Hindlimb muscle (tissue), 1 donor: ENCODE data around the gene SFMBT1. TPM values are rescaled to one million over a fixed set of nuclear protein-coding genes. Genes with fewer than 3 reads are reported as not detected.

Experiments
- DNase-seq: peaks from one replicate; pipeline ENCODE4 v3.0.0-alpha.2; 2013
- polyA plus RNA-seq: library from polyadenylated mRNA; unstranded; fragments of 120-200 nt; gene quantifications from one replicate; pipeline ENCODE4 v1.2.1, GENCODE V29; 2013; ENCODE audit not compliant: insufficient read length

SFMBT1 gene
- polyA plus RNA-seq, 1 donor: 7.4 TPM

DNA sequence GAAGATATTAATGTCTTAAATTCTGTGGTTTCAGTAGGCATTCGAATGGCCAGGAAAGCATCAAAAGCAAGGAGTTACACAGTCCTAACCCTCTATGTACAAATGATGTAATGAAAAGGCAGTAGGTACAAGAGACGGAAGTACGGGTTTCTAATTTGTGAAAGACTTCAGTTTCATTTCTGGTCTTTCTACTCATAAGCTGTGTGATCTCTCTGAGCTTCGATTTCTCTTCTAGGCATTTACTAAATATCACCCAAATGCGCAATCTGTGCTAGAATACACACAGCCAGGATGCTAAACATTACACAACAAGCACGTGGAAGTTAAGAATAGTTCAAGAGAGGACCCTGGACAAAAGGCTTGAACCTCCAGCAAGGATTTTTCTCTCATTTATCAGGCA is 130.6 kb downstream of the SFMBT1 start:
- no peak for DNase-seq

DNA sequence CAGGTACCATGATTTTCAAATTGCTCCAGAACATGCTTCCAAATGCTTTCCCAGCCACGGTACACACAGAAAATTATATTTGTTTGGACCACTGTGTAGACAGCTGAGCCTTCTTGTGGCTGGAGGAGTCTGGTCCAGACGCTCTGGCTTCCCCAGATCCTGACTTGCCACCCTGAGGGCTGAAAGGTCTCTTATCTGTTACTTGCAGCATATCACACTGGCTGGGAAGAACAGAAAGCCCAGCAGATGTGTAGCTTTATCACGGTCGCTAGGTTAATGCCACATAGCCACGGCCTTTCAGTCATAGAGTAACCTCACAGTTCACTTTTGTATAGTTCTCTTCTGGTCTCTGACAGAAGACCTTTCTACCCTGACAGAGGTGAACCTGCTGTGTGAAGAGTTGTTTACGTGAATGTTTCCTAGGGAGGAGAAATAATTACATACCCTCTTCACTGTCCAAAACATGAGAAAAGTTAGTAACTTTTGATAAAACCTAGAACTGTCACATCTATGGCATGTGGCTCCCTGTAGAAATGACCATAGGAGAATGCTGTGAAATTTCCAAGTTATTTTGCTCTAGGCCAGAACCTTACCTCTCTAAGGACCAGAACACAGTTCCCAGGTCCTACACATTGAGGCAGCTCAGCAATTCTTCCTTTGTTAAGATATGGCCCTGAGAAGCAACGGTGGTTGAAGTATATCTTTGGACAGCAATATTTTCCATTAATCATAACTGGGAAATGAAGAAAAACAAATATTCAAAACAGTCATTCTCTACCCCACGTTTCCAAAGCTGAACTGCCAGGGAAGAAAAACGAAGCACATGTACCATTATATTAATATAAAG is 132.8 kb downstream of the SFMBT1 start:
- no peak for DNase-seq

DNA sequence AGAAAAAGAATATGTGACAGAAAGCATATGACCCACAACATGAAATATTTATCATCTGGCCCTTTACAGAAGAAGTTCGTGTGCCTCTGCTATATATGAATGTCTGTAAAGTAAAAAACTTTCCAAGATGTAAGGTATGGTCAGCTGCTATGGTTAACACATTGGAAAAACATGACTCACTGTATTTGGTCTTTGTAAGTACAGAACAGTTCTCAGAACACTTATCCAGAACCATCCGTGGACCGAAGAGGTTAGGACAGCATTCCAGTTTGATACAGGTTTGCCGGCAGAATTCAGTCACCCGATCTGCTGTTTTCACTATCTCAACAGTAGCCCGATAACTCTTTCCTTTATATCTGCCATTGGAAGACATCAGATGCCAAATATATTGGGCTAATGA is 135.1 kb downstream of the SFMBT1 start:
- no peak for DNase-seq

- DNase-seq: no peak
Measured at GRCh38 chr3:52907497-52907896, 138.4 kb downstream of the SFMBT1 start.

DNA sequence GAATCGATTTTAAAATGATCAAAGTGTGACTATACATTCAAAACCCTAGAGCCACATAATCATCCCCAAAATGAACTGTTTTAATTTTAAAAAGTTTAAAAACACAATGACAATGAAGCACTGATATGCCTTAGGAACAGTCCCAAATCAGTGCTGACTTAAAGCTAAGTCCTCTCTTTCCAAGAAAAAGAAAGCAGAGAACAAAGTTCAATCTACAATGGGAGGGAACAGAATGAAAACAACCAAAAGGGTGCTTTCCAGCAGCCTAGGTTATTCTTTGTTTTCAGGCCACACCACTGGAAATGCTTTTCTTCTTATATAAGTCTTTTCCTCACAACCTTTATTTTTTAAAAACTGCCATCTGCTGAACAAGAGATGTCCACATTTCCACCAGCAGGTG is 141.3 kb downstream of the SFMBT1 start:
- DNase-seq: no peak

DNA sequence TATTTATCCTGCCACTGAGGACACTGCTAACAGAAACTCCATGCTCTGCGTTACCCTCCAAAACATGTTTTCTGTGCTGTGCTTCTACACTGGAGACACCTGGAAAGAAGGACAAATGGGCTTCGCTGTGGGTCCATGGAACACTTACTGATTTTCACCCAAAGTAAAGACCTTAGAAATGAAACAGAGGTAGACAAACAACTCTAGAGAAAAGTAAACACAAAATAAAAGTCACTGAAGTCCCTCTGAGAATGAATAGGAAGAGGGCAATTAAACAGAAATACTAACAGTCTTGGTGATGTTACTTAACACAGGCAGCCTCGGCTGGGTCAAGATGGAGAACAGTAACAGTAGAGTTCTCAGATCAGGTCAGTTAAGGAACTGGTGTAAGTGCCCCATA is 141.9 kb downstream of the SFMBT1 start:
- no peak for DNase-seq

- DNase-seq: peak; percentile 88
Measured at GRCh38 chr3:52897130-52898122, 148.4 kb downstream of the SFMBT1 start, which contains the start of gene STIMATE. Gene STIMATE (minus strand): TSS chr3:52897548. CDS start chr3:52897450, 98 bp downstream.

DNA sequence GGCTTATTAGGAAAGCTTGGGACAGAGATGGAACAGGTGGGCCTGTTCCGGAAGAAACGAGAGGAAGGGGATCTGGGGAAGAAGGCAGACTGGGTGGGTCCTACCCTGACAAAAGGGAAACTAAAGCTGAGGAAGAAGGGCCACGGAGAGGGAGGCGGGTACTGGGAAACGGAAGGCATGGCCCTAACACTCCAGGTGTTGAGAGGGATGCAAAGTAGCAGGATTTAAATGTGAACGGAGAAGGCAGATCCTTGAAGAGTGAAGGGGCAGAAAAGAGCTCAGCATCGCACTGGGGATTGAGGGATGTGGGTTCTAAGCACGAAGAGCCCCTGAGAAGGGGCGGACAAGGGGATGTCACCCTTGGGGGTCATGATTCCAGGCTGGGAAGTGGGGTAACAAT is 149.3 kb downstream of the SFMBT1 start:
- no peak for DNase-seq

GRCh38 chr3:52896151-52896550 is 149.7 kb downstream of the SFMBT1 start:
- no peak for DNase-seq

- no peak for DNase-seq
Measured at GRCh38 chr3:52895418-52895817, 150.5 kb downstream of the SFMBT1 start.

DNA sequence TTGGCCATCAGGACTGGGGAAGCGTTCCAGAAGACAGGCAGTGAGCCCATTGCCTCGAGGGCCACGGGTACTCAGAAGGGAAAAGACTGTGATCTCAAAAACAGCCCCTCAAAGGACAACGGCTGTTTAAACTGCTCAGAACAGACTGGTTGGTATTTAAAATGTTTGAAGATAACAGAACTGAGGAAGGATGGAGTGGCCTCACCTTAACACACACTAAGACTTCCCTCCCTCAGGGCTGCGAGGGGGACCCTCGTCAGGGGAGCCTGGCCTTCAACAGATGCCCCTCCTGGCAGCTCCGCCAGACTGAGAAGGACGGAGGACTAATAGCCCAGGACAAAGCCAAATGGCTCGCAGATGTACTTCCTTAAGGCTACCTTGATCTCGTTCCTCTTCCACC is 151.1 kb downstream of the SFMBT1 start:
- no peak for DNase-seq

GRCh38 chr3:52893723-52894122 is 152.2 kb downstream of the SFMBT1 start:
- DNase-seq: no peak

GRCh38 chr3:52892625-52893311 is 153.1 kb downstream of the SFMBT1 start:
- no peak for DNase-seq

DNA sequence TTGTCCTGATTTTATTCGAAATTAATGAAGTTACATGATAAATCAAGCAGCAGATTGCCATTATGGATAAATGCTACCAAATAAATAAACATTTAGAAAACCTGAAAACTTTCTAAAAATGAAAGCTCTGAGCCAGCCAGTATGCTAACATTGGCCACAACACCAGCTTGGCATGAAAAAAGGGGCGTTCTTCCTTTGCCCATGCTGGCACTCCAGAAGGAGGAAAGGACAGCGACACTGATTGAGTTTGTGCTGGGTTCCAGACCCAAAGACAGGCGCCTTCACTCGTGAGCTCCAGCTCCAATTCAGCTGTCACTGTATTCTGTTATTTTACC is 153.6 kb downstream of the SFMBT1 start:
- no peak for DNase-seq

DNA sequence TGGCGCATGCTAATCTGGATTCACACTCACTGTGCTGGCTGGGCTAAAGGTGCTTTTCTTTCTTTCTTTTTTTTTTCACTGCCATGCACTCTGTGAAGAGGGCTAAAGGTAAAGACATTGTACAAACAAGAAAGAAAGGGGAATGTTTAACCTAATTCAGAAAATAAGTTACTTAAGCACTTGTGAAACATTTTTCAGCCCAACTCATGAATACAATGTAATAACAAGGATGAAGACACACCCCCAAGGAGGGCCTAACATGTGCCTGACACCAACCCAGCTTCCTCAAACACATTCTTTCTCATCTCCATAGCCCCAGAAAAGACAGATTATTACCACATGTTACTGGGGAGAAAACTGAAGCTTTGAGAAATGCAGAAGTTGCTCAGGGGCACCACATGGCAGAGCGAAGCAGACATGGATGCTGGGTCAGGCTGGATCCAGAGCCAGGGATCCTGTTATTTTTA is 154.2 kb downstream of the SFMBT1 start:
- peak; percentile 14 for DNase-seq

GRCh38 chr3:52891164-52891563 is 154.7 kb downstream of the SFMBT1 start:
- no peak for DNase-seq

- no peak for DNase-seq
Measured at GRCh38 chr3:52890735-52891134, 155.1 kb downstream of the SFMBT1 start.

DNA sequence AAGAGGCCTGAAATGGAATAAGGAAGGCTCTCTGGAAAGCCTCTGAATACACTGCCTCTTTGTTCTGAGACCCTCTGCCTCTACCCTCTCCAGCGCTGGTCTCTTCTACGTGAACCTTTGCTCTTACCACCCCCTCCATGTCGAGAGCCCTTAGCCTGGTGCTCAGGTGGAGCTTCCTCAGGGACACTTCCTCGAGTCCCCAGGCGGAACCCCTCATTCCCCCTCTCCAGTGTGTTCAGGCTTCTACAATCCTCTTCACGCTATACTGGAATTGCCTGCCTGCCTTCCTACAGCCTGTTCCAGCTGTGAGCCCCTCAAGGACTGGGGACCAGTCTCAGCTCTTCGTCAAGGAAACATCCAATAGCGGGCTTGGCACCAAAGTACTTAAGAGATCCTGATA is 156.0 kb downstream of the SFMBT1 start:
- no peak for DNase-seq

- no peak for DNase-seq
Measured at GRCh38 chr3:52887166-52887565, 158.7 kb downstream of the SFMBT1 start.

GRCh38 chr3:52886049-52886730 is 159.7 kb downstream of the SFMBT1 start:
- DNase-seq: no peak

DNA sequence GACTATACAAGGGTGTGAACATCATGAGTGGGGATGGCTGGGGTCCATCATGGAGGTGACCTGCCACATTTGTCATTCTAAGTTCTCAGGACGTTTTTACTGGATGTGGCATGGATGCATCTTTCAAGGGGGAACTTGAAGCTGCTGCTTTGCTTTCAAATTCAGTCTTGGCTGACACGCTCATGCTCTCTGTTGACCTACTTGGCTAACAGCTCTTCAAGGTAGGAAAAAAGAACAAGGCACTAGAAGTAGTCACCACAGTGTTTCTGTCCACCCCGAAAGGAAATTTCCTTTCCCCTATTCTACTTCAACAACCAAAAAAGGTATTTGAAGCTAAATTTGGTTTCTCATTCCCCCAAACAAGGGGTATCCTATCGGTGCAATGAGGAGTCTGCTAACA is 163.5 kb downstream of the SFMBT1 start:
- no peak for DNase-seq

- no peak for DNase-seq
Measured at GRCh38 chr3:52881871-52882270, 164.0 kb downstream of the SFMBT1 start.
